ENCODE data around the gene TMEM69.
"Not testable (repeated sequence)": the region's sequence is repeated elsewhere in the genome, so short reads cannot be mapped to it uniquely, and the experiment has no call there.

TMEM69 gene

DNA sequence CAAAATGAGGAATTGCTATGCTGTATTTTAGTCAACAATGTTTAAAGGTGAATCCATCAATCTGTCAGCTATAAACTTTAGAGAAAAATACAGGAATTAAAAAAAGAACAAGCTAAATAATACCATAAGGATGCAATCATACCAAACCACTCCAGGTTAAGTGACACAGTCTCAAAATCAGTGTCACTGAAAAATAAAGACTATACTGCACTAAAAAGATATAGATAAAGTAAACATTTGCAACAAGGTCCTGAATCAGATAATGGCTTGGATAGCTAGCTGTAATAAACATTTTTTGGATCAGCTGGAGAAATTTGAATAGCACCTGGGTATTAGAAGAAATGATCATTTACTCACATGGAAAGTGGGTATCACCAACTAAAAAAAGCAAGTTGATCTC, 9.5 kb upstream of the TMEM69 start:
- DNase-seq = no peak

DNA sequence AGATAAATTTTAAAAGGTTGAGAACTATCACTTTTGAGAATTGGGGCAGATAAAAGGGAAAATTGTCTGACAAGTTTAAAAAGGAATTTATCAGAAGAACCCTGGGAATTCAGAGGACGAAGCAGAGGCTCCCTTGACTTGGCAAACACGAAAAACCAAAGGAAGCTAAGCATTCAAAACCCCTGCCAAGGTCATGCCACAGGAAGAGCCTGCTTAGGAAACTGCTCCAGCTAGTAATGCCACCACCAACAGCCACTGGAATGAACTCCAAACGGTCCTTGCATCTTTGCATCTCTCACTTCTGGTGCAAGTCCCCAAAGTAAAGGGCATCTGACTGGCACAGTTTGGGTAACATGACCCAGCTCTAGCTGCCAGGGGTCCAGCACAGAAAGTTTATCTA, 8.9 kb upstream of the TMEM69 start:
- no peak for DNase-seq

DNA sequence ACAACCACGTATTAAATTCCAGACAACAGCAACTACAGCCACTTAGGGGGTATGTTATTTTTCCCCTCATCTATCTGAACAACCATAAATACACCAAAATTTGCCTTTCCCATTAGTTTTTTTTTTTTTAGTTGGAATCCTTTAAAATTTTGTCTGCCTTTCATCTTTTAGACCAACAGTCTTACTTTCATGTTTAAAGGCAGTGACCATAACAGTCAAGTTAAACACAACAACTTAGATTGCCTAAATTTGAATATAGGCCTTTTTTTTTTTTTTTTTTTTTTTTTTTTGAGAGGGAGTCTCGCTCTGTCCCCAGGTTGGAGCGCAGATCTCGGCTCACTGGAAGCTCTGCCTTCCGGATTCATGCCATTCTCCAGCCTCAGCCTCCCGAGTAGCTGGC, 5.0 kb upstream of the TMEM69 start:
- no peak for DNase-seq

DNA sequence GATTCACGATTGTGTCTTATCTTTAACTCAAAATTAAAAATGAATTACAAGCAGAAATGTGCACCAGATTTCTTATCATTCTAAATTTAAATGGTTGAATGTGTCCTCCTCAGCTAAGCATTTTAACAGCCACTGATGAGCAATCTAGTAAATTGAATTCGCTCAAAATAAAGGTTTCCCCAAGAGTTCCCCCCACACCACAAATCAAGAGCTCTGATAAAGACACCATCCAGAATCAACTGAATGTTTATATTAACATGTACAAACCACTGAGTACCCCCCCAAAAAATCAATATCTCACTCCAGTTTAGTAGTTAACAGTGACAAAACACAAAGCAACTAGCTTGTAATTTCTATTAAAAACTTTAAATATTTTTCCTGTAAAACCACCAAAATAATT, 3.6 kb upstream of the TMEM69 start:
- DNase-seq = no peak

DNA sequence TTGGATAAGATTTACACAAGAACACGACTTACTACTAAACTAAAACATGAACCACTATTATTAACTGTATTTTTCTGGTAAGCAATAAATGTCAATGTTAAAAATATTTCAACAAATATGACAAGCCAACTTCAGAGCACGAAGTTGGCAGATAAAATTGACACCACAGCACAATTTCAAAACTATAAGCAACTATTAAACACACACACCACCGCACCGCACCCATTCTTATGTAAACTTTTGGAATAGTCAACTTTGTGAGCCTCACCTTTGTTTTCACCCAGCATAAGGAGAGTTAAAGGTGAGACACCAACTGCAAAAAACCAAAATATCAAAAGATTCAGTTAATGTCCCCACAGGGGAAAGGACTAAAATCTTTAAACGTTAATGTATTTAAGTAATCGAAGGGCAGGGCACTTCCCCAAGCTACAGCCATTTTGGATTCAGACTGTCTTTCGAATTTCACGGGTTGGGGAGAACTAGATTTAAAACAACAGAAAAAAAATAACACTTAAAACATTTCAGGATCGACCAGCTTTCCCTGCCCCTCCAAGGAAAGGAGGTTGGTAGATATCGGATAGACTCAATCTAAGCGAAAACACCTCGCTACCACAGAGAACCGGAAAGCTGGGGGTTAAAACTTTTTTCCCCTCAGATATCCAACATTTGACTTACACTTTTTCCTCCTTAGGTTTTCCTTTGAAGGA, 2.5 kb upstream of the TMEM69 start:
- peak; percentile 24 for DNase-seq

DNA sequence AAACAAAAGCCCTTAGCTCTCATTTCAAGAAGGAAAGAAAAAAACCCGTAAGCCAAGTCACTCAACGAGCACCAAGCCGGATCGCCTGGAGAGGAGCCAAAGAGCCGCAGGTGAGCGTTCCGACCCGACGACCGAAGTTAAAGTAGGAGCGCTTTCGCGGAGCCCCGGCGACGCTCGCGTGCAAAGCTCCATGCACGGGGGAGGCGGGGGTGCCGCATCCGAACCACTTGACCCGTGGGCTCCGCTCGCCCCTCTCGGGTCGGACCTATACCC, 2.0 kb upstream of the TMEM69 start:
- DNase-seq = peak; percentile 59

DNA sequence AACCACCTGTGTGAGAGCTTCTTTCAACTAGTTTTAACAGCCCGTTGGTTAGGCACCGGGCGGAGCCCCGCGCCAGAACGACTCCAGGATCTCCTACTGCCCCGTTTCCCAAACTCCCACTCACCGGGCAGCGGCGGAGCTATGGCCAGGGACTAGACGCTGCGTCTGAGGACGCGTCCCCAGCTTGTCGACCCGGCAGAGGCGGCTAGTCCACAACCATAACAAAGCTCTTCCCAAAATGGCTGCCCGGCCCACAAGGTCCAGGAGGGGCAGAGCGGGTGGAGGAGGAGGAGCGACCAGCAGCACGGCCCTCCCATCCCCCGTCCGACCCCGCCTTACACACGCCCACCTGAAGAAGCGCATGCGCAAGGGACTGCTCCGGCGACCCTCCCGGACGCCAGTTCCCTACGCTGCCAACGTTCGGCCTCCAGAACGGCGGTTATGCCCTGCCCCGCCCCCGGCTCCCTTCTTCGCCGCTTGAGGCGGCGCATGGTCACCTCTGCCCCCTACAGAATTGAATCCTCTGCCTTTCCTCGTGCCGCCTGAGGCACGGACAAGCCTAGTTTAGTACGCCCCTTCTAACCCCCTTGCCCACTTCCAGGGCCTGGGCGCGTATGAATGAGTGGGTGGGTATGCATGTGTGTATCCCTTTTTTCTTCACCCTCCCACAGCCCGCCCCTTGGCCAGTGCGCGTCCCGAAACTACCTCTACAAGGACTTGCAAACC, 1.5 kb upstream of the TMEM69 start, which contains the start of gene GPBP1L1:
Gene GPBP1L1, minus strand, starts transcription at position 246 of the 726 bp plus-strand sequence. CDS start 27,446 bp downstream, outside the sequence.
- peak; percentile 97 for DNase-seq

DNA sequence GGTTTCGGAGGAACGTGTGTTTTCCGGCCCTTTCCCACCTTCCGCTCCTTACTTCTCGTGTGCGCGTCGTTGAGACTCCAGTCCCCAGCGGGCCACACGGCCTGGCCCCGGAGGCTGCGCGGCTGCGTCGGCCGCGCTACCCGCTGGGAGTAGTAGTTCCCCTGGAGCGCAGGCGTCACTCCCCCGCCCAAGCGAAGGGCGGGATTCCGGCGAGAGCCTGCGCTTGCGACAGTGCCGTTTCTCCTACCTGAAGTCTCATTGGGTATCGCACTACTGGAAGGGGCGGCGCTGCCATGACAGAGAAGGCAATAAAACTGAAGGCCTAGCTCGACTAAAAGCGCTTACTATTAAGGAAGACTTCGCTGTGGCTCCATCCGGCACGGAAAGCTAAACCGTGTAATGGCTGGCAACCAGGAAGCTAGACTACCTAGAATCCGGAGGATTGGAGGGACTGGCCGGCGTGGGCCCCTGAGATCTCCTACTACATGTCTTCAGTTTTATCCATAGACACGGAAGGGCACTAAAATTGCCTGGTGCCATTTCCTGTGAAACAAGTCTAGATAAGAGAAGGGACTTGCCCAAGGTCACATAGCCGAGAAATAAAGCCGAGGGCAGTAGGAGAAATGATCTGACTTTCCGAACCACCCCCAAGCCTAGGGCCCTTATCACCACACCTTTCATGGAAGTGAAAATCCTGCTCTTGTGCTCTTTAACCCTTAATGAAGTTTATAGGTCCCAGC, 797 bp upstream of the TMEM69 start:
- peak; percentile 99 for DNase-seq

DNA sequence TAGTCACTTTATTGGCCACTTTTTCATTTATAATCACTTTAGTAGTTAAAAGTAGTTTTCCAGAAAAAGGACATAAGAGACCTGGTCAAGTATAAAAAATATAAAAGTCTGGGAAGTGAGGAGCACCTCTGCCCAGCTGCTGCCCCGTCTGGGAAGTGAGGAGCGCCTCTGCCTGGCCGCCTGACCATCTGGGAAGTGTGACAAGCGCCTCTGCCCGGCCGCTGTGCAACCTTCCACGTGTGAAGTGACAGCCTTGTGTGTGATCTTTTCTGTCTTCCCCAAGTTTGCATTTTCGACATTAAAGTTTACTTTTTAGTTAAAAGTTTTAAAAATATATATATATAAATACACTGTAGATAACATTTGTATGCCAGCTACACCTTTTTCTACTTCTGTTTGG, 5.8 kb downstream of the TMEM69 start:
- DNase-seq = not testable (repeated sequence)

DNA sequence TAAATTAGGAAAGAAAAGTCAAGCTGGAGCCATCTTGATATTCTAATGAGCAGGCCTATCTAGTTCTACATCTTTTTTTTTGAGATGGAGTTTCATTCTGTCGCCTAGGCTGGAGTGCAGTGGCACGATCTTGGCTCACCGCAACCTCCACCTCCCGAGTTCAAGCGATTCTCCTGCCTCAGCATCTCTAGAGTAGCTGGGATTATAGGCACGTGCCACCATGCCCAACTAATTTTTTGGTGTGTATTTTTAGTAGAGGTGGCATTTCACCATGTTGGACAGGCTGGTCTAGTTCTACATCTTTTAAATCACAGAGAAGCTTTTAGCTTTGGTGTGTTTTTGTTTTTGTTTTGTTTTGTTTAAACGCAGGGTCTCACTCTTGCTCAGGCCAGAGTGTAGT, 6.8 kb downstream of the TMEM69 start:
- no peak for DNase-seq

DNA sequence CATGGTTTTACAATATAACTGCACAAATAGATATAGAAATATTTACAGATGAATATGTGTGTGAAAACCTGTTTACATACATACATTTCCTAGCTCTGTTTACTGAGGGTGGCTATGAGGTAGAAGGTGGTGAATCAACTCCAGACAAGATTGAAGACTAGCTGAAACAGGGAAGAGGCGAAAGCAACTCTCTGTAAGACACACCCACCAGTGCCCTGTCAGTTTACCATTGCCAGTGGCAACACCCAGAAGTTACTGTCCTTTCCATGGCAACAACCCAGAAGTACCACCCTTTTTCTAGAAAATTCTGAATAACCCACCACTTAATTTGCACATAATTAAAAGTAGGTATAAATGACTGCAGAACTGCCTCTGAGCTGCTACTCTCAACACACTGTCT, 16.7 kb downstream of the TMEM69 start:
- DNase-seq = no peak

DNA sequence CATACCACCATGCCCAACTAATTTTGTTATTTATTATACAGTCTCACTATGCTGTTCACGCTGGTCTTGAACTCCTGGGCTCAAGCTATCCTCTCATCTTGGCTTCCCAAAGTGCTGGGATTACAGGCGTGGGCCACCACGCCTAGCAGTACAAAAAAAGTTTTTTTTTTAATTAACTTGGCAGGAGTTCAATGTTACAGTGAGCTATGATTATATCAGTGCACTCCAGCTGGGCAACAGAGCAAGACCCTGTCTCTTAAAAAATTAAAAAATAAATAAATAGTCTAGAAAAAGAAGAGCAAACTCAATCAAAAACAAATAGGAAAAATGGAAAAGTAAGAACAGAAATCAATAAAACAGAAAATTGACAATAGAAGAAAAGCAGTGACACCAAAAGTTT, 25.7 kb downstream of the TMEM69 start:
- DNase-seq = no peak

DNA sequence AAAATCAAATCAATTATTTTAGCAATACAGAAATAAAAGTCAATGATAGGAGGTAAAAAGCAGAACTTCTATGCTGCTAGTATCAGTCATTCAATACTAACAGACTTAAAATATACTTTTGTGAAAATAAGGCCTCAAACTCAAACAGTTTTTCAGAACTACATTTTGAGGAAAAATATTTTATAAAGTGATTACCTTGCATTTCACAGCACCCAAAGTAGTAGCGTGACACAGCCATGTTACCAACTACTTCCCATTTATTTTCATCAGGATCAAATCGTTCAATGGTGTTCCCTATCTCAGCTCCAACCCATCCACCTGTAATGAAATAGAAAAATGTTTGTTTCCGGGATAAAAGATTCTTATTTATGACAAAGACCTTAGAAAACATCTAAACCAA, 28.7 kb downstream of the TMEM69 start:
- DNase-seq = no peak

DNA sequence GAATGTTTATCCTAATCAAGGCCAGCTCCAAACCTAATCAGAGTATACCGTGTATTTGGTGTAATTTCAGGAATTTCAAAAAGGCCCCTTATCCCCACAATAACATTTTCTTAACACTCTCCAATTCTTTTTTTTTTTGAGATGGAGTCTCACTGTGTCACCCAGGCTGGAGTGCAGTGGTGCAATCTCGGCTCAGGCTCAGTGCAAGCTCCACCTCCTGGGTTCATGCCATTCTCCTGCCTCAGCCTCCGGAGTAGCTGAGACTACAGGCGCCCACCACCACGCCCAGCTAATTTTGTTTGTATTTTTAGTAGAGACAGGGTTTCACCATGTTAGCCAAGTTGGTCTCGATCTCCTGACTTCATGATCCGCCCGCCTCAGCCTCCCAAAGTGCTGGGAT, 29.4 kb downstream of the TMEM69 start:
- not testable (repeated sequence) for DNase-seq

DNA sequence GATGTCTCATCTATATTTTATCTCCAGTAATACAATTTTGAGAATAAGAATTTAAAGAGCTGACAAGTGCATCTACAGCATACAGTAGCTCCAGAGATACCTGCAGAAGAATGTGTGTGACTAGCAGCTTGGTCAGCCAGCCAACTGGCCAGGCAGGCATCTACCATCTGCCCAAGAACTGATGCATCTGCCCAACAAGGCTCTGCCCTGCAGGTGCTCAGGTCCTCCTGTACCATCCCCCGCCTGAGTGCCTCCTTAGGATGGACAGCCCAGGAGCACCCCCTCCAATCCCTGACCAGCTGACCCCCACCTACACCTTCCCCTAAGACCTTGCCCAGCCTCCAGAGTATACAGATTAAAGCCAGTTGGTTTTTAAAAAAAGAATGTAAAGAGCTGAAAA, 30.3 kb downstream of the TMEM69 start:
- no peak for DNase-seq

DNA sequence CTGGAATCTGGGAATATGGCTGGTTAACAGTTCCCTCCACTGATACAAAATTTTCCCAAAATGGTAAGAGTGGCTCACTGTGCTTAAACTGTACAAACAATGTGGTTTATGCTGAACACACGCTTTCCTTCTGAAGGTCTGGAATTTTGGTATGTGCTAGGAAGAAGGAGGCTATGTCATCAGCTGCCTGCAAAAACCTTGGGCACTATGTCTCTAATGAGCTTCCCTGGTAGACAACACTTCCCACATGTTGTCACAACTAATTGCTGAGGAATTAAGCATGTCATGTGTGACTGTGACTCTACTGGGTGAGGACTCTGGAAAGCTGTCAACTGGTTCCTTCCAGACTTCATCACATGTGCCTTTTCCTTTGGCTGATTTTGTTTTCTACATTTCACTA, 33.2 kb downstream of the TMEM69 start:
- no peak for DNase-seq

DNA sequence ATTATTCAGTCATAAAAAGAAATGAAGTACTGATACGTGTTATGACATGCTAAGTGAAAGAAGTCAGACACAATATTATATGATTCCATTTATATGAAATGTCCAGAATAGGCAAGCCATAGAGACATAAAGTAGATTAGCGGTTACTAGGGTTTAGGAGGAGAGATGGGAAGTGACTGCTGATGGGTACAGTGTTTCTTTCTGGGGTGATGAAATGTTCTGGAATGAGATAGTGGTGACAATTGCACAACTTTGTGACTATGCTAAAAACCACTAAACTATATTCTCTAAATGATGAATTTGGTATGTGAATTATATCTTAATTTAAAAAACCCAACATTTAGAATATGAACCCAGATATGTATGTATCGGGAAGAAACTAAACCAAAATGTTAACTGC, 34.8 kb downstream of the TMEM69 start:
- DNase-seq = no peak

DNA sequence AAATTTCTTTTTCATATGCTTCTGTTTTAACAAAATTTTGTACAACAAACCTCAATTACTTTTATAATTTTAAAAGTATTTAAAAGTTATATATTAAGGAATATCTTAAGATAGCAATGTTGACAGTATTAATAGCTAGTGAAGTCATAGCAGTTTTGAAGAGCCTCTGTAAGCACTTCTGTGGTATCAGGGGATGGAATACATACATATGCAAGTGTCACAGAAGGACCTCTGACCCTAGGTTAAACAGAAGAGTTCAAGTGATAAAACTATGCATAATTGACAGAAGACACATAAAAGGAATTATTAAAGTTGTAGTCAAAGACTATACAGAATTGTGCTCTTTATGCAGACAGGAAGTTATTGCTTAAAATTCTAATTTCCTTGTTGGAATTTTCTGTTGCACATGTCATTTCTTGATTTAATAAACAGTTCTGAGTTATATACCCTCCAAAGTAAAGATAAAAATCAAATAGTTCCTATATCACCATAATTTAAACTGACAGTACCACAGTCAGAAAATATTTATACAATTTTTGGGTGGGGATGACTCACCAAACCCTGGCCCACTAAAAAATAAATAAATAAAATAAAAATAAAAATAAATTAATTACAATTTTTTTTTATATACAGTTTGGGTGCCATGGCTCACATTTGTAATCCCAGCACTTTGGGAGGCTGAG, 35.4 kb downstream of the TMEM69 start:
- no peak for DNase-seq

DNA sequence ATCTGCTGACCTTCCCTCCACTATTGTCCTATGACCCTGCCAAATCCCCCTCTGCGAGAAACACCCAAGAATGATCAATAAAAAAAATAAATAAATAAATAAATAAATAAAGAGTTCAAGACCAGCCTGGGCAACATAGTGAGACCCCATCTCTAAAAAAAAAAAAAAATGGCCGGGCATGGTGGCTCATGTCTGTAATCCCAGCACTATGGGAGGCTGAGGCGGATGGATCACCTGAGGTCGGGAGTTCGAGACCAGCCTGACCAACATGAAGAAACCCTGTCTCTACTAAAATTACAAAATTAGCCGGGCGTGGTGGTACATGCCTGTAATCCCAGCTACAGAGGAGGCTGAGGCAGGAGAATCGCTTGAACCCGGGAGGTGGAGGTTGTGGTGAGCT, 38.0 kb downstream of the TMEM69 start:
- DNase-seq = not testable (repeated sequence)

DNA sequence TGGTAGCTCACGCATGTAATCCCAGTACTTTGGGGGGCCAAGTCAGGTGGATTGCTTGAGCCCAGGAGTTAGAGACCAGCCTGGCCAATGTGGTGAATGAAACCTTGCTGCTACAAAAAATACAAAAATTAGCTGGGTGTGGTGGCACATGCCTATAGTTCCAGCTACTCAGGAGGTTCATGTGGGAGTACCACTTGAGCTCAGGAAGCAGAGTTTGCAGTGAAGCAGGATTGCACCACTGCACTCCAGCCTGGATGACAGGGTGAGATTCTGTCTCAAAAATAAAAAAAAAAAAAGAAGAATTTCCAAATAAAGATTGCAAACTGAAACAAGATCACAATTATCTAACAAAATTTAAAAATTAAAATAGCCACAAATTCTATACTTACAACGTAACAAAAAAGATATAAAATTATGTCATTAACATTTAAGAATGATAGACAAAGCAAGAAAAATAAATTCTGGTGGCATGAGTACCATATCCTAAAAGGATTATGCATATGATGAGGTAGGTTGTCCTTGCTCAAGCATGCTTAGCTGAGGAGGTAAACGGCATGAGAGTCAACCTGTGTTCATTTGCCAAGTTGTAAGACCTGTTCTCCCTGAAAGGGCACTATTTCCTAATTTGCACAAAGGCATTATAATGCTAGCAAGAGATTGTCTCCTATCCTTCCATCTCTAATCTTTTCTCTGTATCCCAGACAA, 42.2 kb downstream of the TMEM69 start:
- no peak for DNase-seq

DNA sequence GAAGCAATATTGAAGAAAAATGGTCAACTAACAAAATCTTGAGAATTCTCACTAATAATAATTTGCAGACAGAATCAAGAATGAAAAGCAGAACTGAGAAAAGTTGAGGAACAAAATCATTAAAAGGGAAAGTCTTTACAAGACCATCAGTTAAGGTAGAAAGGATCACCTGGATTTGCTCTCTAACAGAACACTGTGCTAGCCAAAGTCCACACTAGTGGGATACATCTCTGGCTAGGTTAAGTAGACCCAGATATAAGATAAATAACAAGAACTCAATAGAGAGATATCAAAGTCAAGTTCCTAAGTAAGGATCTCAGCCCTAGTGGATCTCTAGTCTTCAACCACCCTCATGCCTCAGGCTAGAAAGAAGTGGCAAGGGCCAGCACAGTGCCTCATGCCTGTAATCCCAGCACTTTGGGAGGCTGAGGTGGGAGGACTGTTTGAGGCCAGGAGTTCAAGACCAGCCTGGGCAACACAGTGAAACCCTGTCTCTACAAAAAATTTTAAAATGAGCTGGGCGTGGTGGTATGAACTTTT, 42.9 kb downstream of the TMEM69 start:
- no peak for DNase-seq

DNA sequence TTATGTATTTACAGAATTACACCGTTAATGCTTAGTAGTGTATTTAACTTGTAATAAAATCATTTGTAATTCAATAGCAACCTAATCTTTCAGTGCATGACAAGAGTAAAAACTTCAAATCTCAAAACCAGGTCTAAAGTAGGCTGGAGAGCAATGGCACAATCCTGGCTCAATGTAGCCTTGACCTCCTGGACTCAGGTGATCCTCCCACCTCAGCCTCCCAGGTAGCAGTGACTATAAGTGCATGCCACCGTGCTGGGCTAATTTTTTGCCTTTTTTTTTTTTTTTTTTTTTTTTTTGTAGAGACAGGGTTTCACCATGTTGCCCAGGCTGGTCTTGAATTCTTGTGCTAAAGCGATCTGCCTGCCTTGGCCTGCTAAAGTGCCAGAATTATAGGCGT, 51.2 kb downstream of the TMEM69 start:
- no peak for DNase-seq
